GM12878 (cell line): ENCODE data around the gene N4BP3. TPM values are rescaled to one million over a fixed set of nuclear protein-coding genes. Genes with fewer than 3 reads are reported as not detected.

Source experiments
- ATAC-seq: fragments of 200-7000 bp; cut with Tn5 transposase; 3 replicates; pipeline ENCODE4 v1.9.1; 2020; ENCODE audit warnings: mild to moderate bottlenecking, moderate library complexity
- BruUV-seq: library from RNA; stranded (reverse); fragments of 400-500 nt; replicated peaks from 2 replicates; lab custom pipeline; 2021; lab: Mats Ljungman, UMichigan
- CTCF ChIA-PET: fragments of 300-600 bp; sonication (Branson Sonifier 250); formaldehyde crosslinking; extraction: SDS; loops from one replicate; lab custom pipeline; 2021; ENCODE audit warnings: inconsistent platforms; lab: Yijun Ruan, JAX
- POLR2A ChIA-PET: fragments of 350-600 bp; formaldehyde crosslinking; extraction: SDS; loops from one replicate; lab custom pipeline; 2021; ENCODE audit warnings: inconsistent platforms; lab: Charles Lee
- RAD21 ChIA-PET: fragments of 300-600 bp; sonication (Branson Sonifier 250); formaldehyde crosslinking; loops from one replicate; lab custom pipeline; 2023; ENCODE audit warnings: antibody characterized with exemption; ENCODE audit not compliant: unreplicated experiment; lab: Charles Lee
- SMC1A ChIA-PET: fragments of 300-600 bp; sonication (Branson Sonifier 250); formaldehyde crosslinking; loops from one replicate; lab custom pipeline; 2023; ENCODE audit not compliant: unreplicated experiment, uncharacterized antibody; lab: Charles Lee
- DNase-seq: peaks from one replicate; pipeline ENCODE4 v3.0.0-alpha.2; 2011; ENCODE audit warnings: low read depth, low spot score
- FAIRE-seq: peaks from 3 replicates; lab custom pipeline; 2011; peaks lifted over from hg19 to GRCh38; lab: Jason Lieb, UNC
- H2AFZ ChIP-seq: 2 replicates; pipeline ENCODE4 v1.6.0; 2011; ENCODE audit warnings: low read depth, low read length, control low read depth; ENCODE audit not compliant: control insufficient read depth
- H3K27ac ChIP-seq: 2 replicates; pipeline ENCODE4 v1.5.1; 2011; ENCODE audit warnings: control low read depth; ENCODE audit not compliant: control insufficient read depth, insufficient read depth
- H3K27me3 ChIP-seq, 2 experiments: replicated peaks in 1 of 2; 2 replicates each; pipeline versions ENCODE4 v1.6.0 to v1.6.1; 2011; ENCODE audit warnings: low read length in 1 of 2; ENCODE audit not compliant: control insufficient read depth in 2 of 2, insufficient read depth in 2 of 2
- H3K36me3 ChIP-seq, 2 experiments: 2 replicates each; pipeline ENCODE4 v1.5.1; 2011; ENCODE audit warnings: low read length in 1 of 2; ENCODE audit not compliant: control insufficient read depth in 2 of 2, insufficient read depth in 2 of 2
- H3K4me1 ChIP-seq: 2 replicates; pipeline ENCODE4 v1.6.1; 2011; ENCODE audit warnings: mild to moderate bottlenecking, low read length, moderate library complexity, mixed read lengths; ENCODE audit not compliant: control insufficient read depth, insufficient read depth
- H3K4me2 ChIP-seq: 2 replicates; pipeline ENCODE4 v1.6.0; 2011; ENCODE audit warnings: control low read depth; ENCODE audit not compliant: control insufficient read depth, insufficient read depth
- H3K4me3 ChIP-seq: fragments of 200-600 bp; sonication (generic); 2 replicates; pipeline ENCODE4 v1.5.1; 2016
- H3K79me2 ChIP-seq: 2 replicates; pipeline ENCODE4 v1.6.0; 2011; ENCODE audit warnings: low read length; ENCODE audit not compliant: control insufficient read depth, insufficient read depth
- H3K9ac ChIP-seq: 2 replicates; pipeline ENCODE4 v1.8.0; 2011; ENCODE audit warnings: low read length, control low read depth, mixed read lengths; ENCODE audit not compliant: control insufficient read depth, insufficient read depth
- H3K9me3 ChIP-seq: replicated peaks from 3 replicates; pipeline ENCODE4 v1.5.1; 2011; ENCODE audit warnings: mild to moderate bottlenecking, low read length; ENCODE audit not compliant: control insufficient read depth, insufficient read depth
- H4K20me1 ChIP-seq: 2 replicates; pipeline ENCODE4 v1.6.0; 2011; ENCODE audit not compliant: control insufficient read depth, insufficient read depth
- CBFB ChIP-seq: IDR thresholded peaks from 2 replicates; pipeline ENCODE4 v1.6.1; 2016; ENCODE audit warnings: antibody characterized with exemption, low read depth
- CEBPB ChIP-seq, 2 experiments: fragments of 150-350 bp in 1 of 2; IDR thresholded peaks; 2 replicates each; pipeline ENCODE4 v1.6.1; 2012 to 2014; ENCODE audit warnings: low read depth in 2 of 2, low read length in 2 of 2, borderline replicate concordance in 1 of 2, inconsistent platforms in 1 of 2
- DPF2 ChIP-seq: fragments of 450-650 bp; IDR thresholded peaks from 2 replicates; pipeline ENCODE4 v1.6.1; 2017; ENCODE audit warnings: mild to moderate bottlenecking
- MTA3 ChIP-seq: IDR thresholded peaks from 2 replicates; pipeline ENCODE4 v1.6.1; 2012; ENCODE audit warnings: low read length, inconsistent platforms, borderline replicate concordance
- NFXL1 ChIP-seq: fragments of 450-650 bp; IDR thresholded peaks from 2 replicates; pipeline ENCODE4 v1.6.1; 2017; ENCODE audit warnings: antibody characterized with exemption, mild to moderate bottlenecking, borderline replicate concordance
- NR2F1 ChIP-seq: fragments of 450-650 bp; conservative IDR thresholded peaks from 2 replicates; pipeline ENCODE4 v1.6.1; 2017; ENCODE audit warnings: mild to moderate bottlenecking
- SMAD1 ChIP-seq: fragments of 450-650 bp; IDR thresholded peaks from 2 replicates; pipeline ENCODE4 v1.6.1; 2018; ENCODE audit warnings: mild to moderate bottlenecking, low read depth; ENCODE audit not compliant: partially characterized antibody
- SMC3 ChIP-seq: IDR thresholded peaks from 2 replicates; pipeline ENCODE4 v1.6.1; 2011; ENCODE audit warnings: low read length, improper control_type of control experiment, borderline replicate concordance
- SP1 ChIP-seq: IDR thresholded peaks from one replicate; pipeline ENCODE4 v1.6.1; 2011; ENCODE audit warnings: low read depth, low read length
- SREBF1 ChIP-seq: IDR thresholded peaks from 2 replicates; pipeline ENCODE4 v1.6.1; 2012; ENCODE audit warnings: mild to moderate bottlenecking, low read length
- ZNF384 ChIP-seq: IDR thresholded peaks from 2 replicates; pipeline ENCODE4 v1.6.1; 2012; ENCODE audit warnings: low read depth, mild to moderate bottlenecking, low read length, improper control_type of control experiment, borderline replicate concordance
- WGBS: methylation state at CpG from one replicate; pipeline ENCODE4 v1.1.6; 2016; ENCODE audit warnings: low lambda C conversion rate; ENCODE audit not compliant: insufficient replicate concordance, insufficient coverage; ENCODE audit errors: missing lambda C conversion rate; 5-methylcytosine and 5-hydroxymethylcytosine counted together
- in situ Hi-C: fragments of 300-500 bp; cut with MboI; formaldehyde crosslinking; loops from 9 replicates; pipeline ENCODE4 v1.14.3; 2018; ENCODE audit warnings: mixed read lengths
- intact Hi-C: fragments of 100-400 bp; cut with micrococcal nuclease; formaldehyde crosslinking; loops from one replicate; pipeline ENCODE4 v1.14.2; 2022; ENCODE audit not compliant: unreplicated experiment
- polyA plus RNA-seq, 11 experiments: library from polyadenylated mRNA; depleted of rRNA in 4 of 11; unstranded in 6 of 11; stranded (reverse) in 5 of 11; fragments of >200 nt; fragmentation: Nextera tagmentation in 4 of 11; fragmentation: Illumina TruSeq in 1 of 11; extraction: Ambion mirVana in 4 of 11; extraction: Trizol in 1 of 11; gene quantifications; 1 replicate in 1 of 11; 2 replicates in 10 of 11; pipeline versions ENCODE4 v1.2.1 to v1.2.3, GENCODE V29; 2011 to 2016; ENCODE audit warnings: inconsistent platforms in 2 of 11, missing spikeins in 2 of 11, low read depth in 1 of 11
- total RNA-seq, 4 experiments: library from RNA; depleted of rRNA in 3 of 4; stranded (reverse); fragments of >200 nt in 3 of 4; fragmentation: Illumina TruSeq in 1 of 4; extraction: Trizol in 1 of 4; gene quantifications; 2 replicates each; pipeline versions ENCODE4 v1.2.1 to v1.2.3, GENCODE V29; 2013 to 2021
- TF ChIP-seq, protein P1 (sequence below): fragments of 150-350 bp; IDR thresholded peaks from 2 replicates; pipeline ENCODE4 v1.6.1; 2016; ENCODE audit warnings: low read depth, low read length

The N4BP3 gene
- total and polyA plus RNA-seq, 10 of the 15 experiments (the other 5 are each of a cell fraction or from before 2014, with no cell fraction given) = 0.06 to 13.0 (median 4.3) TPM

DNA sequence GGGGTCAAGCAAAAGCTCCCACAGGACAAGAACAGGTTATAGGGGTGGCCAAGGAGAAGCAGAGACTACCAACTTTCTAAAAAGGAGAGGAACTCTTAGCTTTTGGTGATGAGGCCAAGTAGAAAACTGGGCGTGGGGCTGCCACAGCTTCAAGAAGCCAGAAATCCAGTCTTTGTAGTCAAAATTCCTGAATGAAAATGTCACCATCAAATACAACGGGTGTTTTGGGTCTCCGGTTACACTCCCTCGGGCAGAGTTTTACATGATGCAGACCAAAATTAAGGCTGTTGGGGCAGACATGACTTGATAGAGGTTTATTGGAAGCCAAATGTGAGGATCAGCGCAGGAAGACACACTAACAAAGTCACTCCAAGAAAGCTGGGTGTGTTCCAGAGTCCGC lies 29.4 kb upstream of the N4BP3 start:
- H3K79me2 ChIP-seq = no peaks in the 10 kb centered on the region
- no peaks in the 10 kb centered on the region for H4K20me1 ChIP-seq
- BruUV-seq = no TSS peak
- SMC1A ChIA-PET = interaction anchor here (1.0 kb wide), 1 partner anchor 111 kb away, joined by 3 read pairs; no protein-coding TSS in a partner anchor
- POLR2A ChIA-PET = no interaction called here
- DNase-seq (no peak), ATAC-seq (no peak), FAIRE-seq (no peak)
- H3K4me1 ChIP-seq = no peaks in the 10 kb centered on the region
- 55% methylated on average over 6 of the region's 6 CpGs for WGBS
- no peak overlapping the region for H3K4me2 ChIP-seq
- intact Hi-C loops = no loop called here
- no peaks in the 10 kb centered on the region for H3K36me3 ChIP-seq
- RAD21 ChIA-PET = interaction anchor here (1.2 kb wide), 1 partner anchor 9 kb away, joined by 3 read pairs; no protein-coding TSS in a partner anchor
- no peak overlapping the region for H3K27ac ChIP-seq
- no peak overlapping the region for H3K9ac ChIP-seq
- CTCF ChIA-PET = interaction anchor here (1.1 to 1.3 kb wide), 2 partner anchors 8 to 36 kb away, joined by 3 read pairs; no protein-coding TSS in a partner anchor
- no peak overlapping the region for H2AFZ ChIP-seq
- H3K27me3 ChIP-seq = no peaks in the 10 kb centered on the region; a peak in 1 of 4 replicates
- H3K4me3 ChIP-seq = no peak overlapping the region
- TF ChIP-seq CBFB (no peak), NFXL1 (no peak), SP1 (no peak), SREBF1 (no peak), NR2F1 (no peak), CEBPB (IDR thresholded peaks at IDR 0.05; ENCODE audit: borderline replicate concordance in 1 of 2, low read depth in 2 of 2, low read length in 2 of 2) (no peak), ZNF384 (no peak), SMC3 (no peak), DPF2 (no peak), MTA3 (no peak), SMAD1 (no peak)
- TF ChIP-seq, protein P1, sequence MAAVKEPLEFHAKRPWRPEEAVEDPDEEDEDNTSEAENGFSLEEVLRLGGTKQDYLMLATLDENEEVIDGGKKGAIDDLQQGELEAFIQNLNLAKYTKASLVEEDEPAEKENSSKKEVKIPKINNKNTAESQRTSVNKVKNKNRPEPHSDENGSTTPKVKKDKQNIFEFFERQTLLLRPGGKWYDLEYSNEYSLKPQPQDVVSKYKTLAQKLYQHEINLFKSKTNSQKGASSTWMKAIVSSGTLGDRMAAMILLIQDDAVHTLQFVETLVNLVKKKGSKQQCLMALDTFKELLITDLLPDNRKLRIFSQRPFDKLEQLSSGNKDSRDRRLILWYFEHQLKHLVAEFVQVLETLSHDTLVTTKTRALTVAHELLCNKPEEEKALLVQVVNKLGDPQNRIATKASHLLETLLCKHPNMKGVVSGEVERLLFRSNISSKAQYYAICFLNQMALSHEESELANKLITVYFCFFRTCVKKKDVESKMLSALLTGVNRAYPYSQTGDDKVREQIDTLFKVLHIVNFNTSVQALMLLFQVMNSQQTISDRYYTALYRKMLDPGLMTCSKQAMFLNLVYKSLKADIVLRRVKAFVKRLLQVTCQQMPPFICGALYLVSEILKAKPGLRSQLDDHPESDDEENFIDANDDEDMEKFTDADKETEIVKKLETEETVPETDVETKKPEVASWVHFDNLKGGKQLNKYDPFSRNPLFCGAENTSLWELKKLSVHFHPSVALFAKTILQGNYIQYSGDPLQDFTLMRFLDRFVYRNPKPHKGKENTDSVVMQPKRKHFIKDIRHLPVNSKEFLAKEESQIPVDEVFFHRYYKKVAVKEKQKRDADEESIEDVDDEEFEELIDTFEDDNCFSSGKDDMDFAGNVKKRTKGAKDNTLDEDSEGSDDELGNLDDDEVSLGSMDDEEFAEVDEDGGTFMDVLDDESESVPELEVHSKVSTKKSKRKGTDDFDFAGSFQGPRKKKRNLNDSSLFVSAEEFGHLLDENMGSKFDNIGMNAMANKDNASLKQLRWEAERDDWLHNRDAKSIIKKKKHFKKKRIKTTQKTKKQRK = no peak
- TF ChIP-seq, all 136 proteins: peak for 0
- H3K9me3 ChIP-seq = no peaks in the 10 kb centered on the region
- in situ Hi-C loops = no loop called here
